Inflammatory macrophage treated with lipopolysaccharide for 4 hours (primary cell): ENCODE measurements around the gene ZNF813.
A peak's percentile ranks its signal among the peaks of the same experiment; 100 is the strongest.
"Not testable (repeated sequence)": the region's sequence is repeated elsewhere in the genome, so short reads cannot be mapped to it uniquely, and the experiment has no call there.

Experiments
- DNase-seq: peaks from one replicate; pipeline ENCODE4 v3.0.0-alpha.2; 2020

The ZNF813 gene

DNA sequence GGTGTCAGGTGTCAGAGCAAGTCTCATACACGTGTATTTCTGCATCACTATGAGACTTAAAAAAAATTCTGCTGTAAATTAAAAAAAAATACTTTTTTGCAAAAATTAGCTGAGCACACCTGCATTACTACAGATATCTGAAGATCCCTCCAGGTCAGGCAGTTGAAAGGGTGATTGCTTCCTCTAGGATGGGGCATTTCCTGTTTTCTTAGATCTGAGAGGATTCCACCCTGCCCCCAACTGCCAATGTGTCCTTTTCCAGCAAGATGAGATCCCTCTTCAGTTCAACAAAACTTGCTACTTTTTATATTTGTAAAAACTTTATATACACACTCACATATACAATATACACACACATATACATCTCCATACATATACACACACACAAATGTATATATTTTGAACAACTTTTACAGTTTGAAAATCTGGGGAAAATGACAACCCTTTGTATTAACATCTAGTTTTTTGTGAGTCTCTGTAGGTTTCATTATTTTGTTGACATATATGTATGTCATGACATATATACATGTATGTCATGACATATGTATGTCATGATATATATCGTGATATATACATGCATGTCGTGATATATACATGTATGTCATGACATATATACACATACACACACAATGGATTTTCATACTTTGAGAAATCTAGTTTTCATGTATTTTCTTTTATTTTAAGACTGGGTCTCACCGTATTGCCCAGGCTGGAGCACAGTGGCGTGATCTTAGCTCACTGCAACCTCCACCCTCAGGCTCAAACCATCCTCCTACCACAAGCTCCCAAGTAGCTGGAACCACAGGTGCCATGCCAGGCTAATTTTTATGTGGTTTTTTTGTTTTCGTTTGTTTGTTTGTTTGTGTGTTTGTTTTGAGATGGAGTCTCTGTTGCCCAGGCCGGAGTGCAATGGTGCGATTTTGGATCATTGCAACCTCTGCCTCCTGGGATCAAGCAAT is 17.8 kb downstream of the ZNF813 start:
- DNase-seq, result no peak

- no peak for DNase-seq
These were observed 24.6 kb downstream of the ZNF813 start for GRCh38 chr19:53492153-53492552.

DNA sequence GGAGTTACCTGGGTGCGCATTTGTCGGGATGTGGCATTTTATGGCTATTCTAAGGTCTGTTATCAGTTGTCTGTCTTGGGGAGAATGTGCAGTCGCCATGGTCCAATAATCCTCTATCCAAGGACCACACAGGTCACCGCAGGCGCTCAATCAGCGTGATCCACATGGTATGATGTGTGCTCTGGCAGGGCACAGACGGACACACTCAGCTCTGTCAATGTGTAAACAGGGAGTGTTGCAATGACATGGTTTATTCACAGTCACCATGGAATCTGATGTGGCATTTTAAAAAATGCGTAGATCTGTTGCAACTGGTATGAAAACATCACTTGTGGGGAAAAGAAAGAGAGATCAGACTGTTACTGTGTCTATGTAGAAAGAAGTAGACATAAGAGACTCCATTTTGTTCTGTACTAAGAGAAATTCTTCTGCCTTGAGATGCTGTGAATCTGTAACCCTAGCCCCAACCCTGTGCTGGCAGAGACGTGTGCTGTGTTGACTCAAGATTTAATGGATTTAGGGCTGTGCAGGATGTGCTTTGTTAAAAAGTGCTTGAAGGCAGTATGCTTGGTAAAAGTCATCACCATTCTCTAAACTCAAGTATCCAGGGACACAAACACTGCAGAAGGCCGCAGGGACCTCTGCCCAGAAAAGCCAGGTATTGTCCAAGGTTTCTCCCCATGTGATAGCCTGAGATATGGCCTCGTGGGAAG is 29.9 kb downstream of the ZNF813 start:
- DNase-seq, result not testable (repeated sequence)

- DNase-seq, result not testable (repeated sequence)
These were observed 30.5 kb downstream of the ZNF813 start for GRCh38 chr19:53498024-53498395.

- DNase-seq, result not testable (repeated sequence)
These were observed 35.6 kb downstream of the ZNF813 start for GRCh38 chr19:53503151-53503550.

DNA sequence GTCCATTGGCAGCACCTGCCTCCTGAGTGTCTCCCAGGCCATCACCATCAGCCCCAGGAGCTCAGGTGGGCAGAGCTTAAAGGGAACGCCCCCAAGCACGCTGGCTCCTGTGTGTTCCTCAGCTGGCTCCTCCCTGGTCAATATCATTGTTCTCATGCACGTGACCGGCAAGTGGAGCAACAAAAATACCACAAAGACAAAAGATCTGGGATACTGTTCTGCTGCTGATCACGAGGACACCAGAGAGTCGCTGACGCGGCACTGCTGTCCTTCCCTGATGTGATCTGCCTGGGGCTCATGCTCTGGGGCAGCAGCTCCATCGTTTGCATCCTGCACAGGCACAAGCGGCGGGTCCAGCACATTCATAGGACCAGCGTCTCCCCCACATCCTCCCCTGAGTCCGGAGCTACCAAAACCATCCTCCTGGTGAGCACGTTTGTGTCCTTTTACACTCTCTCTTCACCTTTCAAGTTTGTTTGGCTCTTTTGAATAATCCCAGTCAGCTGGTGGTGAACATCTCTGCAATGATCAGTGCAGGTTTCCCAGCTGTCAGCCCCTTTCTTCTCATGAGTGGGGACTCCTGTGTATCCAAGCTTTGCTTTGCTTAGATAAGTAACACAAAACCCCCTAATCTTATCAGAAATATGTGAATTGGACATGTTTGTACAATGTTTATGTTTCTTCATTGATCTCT is 36.3 kb downstream of the ZNF813 start:
- DNase-seq, result not testable (repeated sequence)

DNA sequence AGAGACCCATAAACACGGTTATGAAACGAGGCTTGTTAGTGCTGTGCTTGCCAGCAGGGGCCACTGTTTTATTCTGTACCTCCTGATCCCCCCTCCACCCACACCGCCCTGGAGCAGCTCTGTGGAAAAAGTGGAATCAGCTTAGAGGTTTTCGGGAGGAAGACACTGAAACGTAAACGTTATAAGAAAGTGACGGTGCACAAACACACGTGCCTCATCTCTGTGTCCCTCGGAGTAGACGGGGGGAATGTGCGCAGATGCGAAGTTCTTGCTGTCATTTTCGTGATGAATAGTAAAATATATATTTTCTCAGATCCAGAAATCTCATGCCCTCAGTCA is 36.8 kb downstream of the ZNF813 start:
- DNase-seq, result not testable (repeated sequence)

GRCh38 chr19:53504885-53505284 is 37.4 kb downstream of the ZNF813 start:
- DNase-seq, result no peak

DNA sequence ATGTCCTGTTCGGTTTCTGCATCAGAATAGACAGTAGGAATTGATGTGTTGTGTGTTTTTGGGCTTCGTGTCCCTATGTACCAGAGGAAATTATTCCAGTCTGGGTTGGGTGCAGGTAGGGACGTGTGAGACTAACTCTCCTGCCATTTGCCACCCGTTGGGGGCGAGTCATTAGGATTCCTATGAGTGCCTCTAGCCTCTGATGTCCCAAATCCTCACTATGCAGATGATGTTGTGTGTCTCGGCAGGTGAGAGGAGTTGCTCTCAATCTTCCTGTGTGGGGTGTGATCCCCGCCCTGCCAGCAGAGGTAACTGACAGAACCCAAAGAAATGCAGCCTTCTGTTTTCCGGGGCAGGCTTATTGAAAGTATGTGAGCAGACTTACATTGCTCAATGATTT is 39.2 kb downstream of the ZNF813 start:
- DNase-seq, result no peak

GRCh38 chr19:53507523-53508442 is 40.2 kb downstream of the ZNF813 start:
- DNase-seq, result no peak

- no peak for DNase-seq
These were observed 41.9 kb downstream of the ZNF813 start for GRCh38 chr19:53509443-53509842.

DNA sequence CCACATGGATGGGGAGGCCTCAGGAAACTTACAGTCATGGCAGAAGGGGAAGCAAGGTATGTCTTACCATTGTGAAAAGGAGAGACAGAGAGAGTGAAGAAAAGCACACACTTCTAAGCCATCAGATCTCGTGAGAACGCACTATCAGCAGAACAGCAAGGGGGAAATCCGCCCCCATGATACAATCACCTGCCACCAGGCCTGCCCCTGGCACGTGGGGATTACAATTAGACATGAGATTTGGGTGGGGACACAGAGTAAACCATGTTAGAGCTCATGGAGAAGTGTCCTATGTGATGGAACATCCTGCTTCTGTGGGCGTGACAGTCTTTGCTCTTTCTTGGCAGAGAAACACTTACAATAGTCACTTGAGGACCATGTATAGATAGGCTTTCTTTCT is 42.3 kb downstream of the ZNF813 start:
- no peak for DNase-seq

DNA sequence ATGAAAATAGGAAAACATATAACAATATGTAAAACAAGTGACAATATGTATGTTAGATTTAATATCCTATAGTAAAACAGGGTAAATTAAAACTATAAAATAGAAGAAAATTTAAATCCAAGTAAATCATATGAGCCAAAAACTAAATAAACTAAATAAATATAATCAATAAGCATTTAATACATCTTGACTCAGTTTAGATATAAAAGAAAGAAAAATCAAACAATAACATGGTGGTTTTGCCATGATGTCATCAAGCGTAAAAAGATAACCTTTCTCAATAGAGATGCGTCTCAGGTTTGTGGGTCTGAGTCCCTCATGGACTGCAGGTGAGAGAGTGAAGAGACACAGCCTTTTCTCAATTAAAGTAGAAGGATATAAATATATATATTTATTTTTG is 43.8 kb downstream of the ZNF813 start:
- no peak for DNase-seq

GRCh38 chr19:53511933-53512374 is 44.4 kb downstream of the ZNF813 start:
- DNase-seq, result peak; percentile 61

DNA sequence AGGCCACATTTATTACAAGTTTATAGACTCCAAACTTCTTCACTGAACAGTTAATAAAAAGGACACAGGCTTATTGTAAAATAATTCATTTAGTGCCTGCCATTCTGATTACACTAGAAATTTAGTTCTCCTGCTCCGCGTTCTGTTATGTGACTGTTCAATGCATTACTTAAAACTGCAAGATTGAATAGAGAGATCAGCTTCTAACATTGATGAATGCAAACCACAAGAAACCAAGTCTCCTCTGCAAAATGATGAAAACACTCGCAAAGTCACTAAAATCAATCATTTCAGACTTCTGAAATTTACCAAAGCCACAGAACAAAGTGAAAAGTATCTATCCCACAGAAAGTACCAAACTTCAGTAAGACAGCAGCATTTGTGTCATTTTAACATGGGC is 47.5 kb downstream of the ZNF813 start:
- not testable (repeated sequence) for DNase-seq

DNA sequence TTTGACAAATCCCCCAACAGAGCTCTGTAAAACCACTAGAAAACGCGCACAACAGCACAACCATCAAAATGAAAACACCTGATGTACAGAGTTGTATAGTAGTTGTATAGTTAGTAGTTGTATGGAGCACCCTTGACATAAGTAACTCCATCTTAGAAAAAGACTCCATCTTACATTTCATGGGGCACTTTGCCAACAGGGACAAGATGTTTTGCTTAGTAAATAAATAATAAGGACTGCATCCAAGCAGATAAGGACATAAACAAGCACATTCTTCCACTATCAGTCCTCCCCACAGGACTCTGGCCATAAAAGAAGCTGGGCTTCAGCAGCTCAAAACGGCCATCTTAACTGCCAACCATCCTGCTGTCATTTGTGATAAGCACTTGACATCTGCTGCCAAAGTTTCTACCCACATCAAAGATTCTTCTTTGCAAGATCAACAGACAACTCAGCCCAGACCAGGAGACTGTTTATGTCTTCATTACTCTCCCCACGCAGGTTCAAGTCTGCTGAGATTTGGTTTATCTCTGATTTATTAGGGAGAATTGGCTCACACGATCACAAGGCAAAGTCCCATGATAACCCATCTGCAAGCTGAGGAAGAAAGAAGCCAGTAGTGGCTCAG is 49.7 kb downstream of the ZNF813 start:
- DNase-seq, result no peak

GRCh38 chr19:53518121-53518520 is 50.6 kb downstream of the ZNF813 start:
- DNase-seq, result no peak

GRCh38 chr19:53518716-53519115 is 51.2 kb downstream of the ZNF813 start:
- DNase-seq, result no peak

DNA sequence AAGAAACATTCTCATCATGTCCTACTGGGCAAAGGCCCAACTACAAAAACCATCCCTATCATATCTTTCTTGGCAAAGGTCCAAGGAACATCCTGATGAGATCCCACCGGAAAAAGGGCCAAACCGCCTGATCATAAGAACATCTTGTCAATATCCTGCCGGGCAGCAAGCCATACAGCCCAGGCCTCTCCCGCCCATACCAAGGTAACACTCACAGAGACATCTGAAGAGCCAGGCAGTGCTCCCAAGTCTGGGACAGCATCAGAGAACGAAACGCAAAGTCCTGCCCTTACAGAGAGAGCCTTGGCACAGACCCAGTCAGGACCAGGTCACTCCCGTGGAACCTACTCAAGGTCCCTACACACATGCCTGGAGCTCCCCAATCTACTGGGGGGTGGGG is 51.9 kb downstream of the ZNF813 start:
- DNase-seq, result no peak

DNA sequence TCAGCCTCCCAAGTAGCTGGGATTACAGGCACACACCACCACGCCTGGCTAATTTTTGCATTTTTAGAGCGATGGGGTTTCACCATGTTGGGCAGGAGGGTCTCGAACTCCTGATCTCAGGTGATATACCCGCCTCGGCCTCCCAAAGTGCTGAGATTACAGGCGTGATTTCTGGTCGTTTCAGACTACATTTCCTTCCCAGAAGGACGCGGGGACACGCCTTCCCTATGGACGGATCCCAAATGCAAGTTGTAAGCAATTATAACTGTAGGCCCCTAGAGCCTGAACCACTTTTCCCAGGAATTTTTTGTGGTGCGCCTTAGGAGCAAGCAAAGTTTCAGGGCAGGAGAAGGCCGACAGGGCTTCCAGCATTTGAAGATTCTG is 52.6 kb downstream of the ZNF813 start:
- DNase-seq, result no peak

GRCh38 chr19:53520547-53521372 is 53.2 kb downstream of the ZNF813 start:
- peak; percentile 95 for DNase-seq
